ENCODE results near the gene BMS1. TPM values are rescaled to one million over a fixed set of nuclear protein-coding genes. Genes with fewer than 3 reads are reported as not detected.
A peak's percentile ranks its signal among the peaks of the same experiment; 100 is the strongest.

The BMS1 gene
- polyA plus RNA-seq, 1 experiment, result 2.7 TPM

GRCh38 chr10:42755028-42755451 lies 27.6 kb upstream of the BMS1 start:
- ChIA-PET CTCF (no interaction called here), POLR2A (no interaction called here)
- H3K27me3 ChIP-seq (ENCODE audit: control insufficient read depth, insufficient read depth, low read length), result peaks cover 18% of the 10 kb centered on the region
- H3K4me3 ChIP-seq (ENCODE audit: low read depth, low read length), result no peak overlapping the region; the same call in 1 of the 2 replicates
- peak; percentile 13; the same call in 1 of the 2 replicates for TF ChIP-seq CTCF (IDR thresholded peaks at IDR 0.05; ENCODE audit: insufficient read depth, low read depth, low read length)
- DNase-seq (ENCODE audit: low read depth), result no peak
- no peaks in the 10 kb centered on the region for H3K36me3 ChIP-seq (ENCODE audit: control insufficient read depth, insufficient read depth, low read length)

- H3K4me3 ChIP-seq (ENCODE audit: low read depth, low read length), result no peak overlapping the region
- H3K27me3 ChIP-seq (ENCODE audit: control insufficient read depth, insufficient read depth, low read length), result peaks cover 18% of the 10 kb centered on the region
- no peak for DNase-seq (ENCODE audit: low read depth)
- ChIA-PET POLR2A (no interaction called here), CTCF (no interaction called here)
- no peak for TF ChIP-seq CTCF (IDR thresholded peaks at IDR 0.05; ENCODE audit: insufficient read depth, low read depth, low read length)
- H3K36me3 ChIP-seq (ENCODE audit: control insufficient read depth, insufficient read depth, low read length), result no peaks in the 10 kb centered on the region
Observed at GRCh38 chr10:42755556-42756093, 27.0 kb upstream of the BMS1 start.

GRCh38 chr10:42767906-42768305 lies 14.7 kb upstream of the BMS1 start:
- DNase-seq (ENCODE audit: low read depth), result no peak
- CTCF ChIA-PET, result interaction anchor here (3.1 kb wide), 1 partner anchor 15 kb away, joined by 6 read pairs; no protein-coding TSS in a partner anchor
- no peak overlapping the region for H3K4me3 ChIP-seq (ENCODE audit: low read depth, low read length)
- no peaks in the 10 kb centered on the region for H3K27me3 ChIP-seq (ENCODE audit: control insufficient read depth, insufficient read depth, low read length)
- POLR2A ChIA-PET, result no interaction called here
- no peak for TF ChIP-seq CTCF (IDR thresholded peaks at IDR 0.05; ENCODE audit: insufficient read depth, low read depth, low read length)
- no peaks in the 10 kb centered on the region for H3K36me3 ChIP-seq (ENCODE audit: control insufficient read depth, insufficient read depth, low read length)

GRCh38 chr10:42768581-42769152 lies 13.9 kb upstream of the BMS1 start:
- POLR2A ChIA-PET, result no interaction called here
- CTCF ChIA-PET, result interaction anchor here (3.1 kb wide), 1 partner anchor 16 kb away, joined by 6 read pairs; no protein-coding TSS in a partner anchor
- Histone ChIP-seq H3K36me3 (ENCODE audit: control insufficient read depth, insufficient read depth, low read length) (no peaks in the 10 kb centered on the region), H3K4me3 (ENCODE audit: low read depth, low read length) (no peak overlapping the region), H3K27me3 (ENCODE audit: control insufficient read depth, insufficient read depth, low read length) (no peaks in the 10 kb centered on the region)
- TF ChIP-seq CTCF (IDR thresholded peaks at IDR 0.05; ENCODE audit: insufficient read depth, low read depth, low read length), result no peak
- DNase-seq (ENCODE audit: low read depth), result no peak

GRCh38 chr10:42769173-42769572 lies 13.4 kb upstream of the BMS1 start:
- Histone ChIP-seq H3K27me3 (ENCODE audit: control insufficient read depth, insufficient read depth, low read length) (no peaks in the 10 kb centered on the region), H3K4me3 (ENCODE audit: low read depth, low read length) (no peak overlapping the region), H3K36me3 (ENCODE audit: control insufficient read depth, insufficient read depth, low read length) (no peaks in the 10 kb centered on the region)
- no peak for DNase-seq (ENCODE audit: low read depth)
- no peak for TF ChIP-seq CTCF (IDR thresholded peaks at IDR 0.05; ENCODE audit: insufficient read depth, low read depth, low read length)
- ChIA-PET POLR2A (no interaction called here), CTCF (interaction anchor here (3.1 kb wide), 1 partner anchor 16 kb away, joined by 6 read pairs; no protein-coding TSS in a partner anchor)
